Epidermal melanocyte (primary cell): ENCODE results near the gene TLR3.
"Not testable (repeated sequence)": the region's sequence is repeated elsewhere in the genome, so short reads cannot be mapped to it uniquely, and the experiment has no call there.

ENCODE experiments used
- DNase-seq: peaks from one replicate; pipeline ENCODE4 v3.0.0; 2011; ENCODE audit warnings: low spot score; ENCODE audit not compliant: insufficient read length

TLR3 gene

DNA sequence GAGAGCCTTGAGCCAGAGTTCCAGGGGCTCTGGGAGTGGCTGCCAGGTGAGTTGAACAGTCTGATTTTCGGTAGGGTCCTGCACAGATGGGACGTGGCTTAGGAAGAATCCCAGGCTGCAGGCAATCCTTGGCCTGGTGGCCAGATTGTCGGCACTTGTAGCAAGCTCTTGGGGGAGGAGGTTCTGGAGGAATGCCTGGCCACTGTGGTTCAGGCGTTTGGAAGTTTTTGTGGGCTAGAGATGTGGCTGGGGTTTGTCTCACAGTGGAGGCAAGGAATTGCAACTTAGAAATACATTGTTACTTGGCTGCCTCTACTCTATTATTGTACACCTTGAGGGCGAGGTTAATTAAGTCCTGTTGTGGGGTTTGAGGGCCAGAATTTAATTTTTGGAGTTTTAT, 21.5 kb upstream of the TLR3 start:
- DNase-seq, result not testable (repeated sequence)

DNA sequence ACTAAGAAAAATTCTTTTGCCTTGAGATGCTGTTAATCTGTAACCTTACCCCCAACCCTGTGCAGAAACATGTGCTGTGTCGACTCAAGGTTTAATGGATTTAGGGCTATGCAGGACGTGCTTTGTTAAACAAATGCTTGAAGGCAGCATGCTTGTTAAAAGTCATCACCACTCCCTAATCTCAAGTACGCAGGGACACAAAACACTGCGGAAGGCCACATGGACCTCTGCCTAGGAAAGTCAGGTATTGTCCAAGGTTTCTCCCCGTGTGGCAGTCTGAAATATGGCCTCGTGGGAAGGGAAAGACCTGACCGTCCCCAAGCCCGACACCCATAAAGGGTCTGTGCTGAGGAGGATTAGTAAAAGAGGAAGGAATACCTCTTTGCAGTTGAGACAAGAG, 18.8 kb upstream of the TLR3 start:
- DNase-seq, result not testable (repeated sequence)

GRCh38 chr4:186051096-186051495, 17.9 kb upstream of the TLR3 start:
- no peak for DNase-seq

GRCh38 chr4:186058253-186058979, 10.5 kb upstream of the TLR3 start:
- no peak for DNase-seq

- DNase-seq, result no peak
These were observed 10.0 kb upstream of the TLR3 start for GRCh38 chr4:186058980-186059316.

GRCh38 chr4:186061921-186062320, 7.0 kb upstream of the TLR3 start:
- no peak for DNase-seq

DNA sequence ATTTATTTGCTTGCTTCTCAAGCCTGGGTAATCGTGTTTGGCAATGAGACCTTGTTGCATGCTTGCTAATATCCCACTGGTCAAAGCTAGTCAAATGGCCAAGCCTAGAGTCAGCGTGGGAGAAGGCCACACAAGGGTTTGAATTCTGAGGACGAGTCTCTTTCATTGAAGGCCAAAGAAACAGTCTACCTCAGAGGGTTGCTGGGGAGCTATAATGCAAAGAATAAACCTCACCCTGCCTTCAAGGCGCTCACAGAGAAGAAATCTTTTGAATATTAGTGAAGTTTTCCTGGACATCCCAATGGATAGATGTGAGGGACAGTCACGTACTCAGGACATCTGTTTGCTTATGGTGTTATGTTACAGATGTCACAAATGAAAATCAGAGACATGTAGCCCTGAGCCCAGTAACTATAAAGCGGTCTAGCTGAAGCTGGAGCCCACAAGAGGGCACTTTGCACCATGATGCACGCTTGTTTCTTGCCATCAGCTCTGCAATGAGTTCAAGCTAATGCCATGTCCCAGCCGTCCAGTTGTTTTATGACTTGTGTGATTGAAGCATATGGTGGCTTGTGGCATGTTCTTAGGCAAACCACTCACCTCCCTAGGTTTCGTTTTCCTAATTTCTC, 1.1 kb upstream of the TLR3 start:
- DNase-seq, result peak; percentile 31

DNA sequence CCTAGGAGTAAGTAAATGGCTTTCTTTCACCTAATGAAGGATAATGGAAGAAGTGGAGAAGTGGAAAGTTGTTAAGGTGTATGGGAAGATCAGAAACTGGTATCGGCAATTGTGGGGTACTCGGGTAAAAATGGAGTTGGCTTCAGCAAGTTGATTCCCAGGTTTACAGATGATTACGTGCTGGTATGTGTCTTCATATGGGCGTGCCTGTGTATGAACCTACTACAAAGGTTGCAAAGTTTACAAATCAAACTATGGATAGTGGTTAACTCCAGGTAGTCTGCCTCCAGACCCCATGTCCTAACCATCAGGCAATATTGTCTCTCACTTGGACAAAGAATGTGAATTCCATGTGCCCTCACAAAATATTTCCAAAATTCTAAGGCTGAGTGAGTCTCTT, 773 bp downstream of the TLR3 start:
- DNase-seq, result no peak

- no peak for DNase-seq
These were observed 3.6 kb downstream of the TLR3 start for GRCh38 chr4:186072516-186072915.

DNA sequence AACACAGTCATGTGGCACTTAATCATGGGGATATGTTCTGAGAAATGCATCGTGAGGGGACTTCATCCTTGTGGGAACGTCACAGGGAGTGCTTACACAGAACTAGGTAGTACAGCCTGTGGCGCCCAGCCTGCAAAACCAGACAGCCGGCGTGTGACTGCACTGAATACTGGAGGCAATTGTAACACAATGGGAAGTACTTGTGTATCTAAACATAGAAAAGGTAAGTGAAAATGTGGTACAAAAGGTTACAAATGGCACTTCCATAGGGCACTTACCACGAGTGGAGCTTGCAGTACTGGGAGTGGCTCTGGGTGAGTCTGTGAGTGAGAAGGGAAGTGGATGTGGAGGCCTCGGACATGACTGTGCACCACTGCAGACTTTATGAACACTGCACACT, 5.2 kb downstream of the TLR3 start:
- no peak for DNase-seq

DNA sequence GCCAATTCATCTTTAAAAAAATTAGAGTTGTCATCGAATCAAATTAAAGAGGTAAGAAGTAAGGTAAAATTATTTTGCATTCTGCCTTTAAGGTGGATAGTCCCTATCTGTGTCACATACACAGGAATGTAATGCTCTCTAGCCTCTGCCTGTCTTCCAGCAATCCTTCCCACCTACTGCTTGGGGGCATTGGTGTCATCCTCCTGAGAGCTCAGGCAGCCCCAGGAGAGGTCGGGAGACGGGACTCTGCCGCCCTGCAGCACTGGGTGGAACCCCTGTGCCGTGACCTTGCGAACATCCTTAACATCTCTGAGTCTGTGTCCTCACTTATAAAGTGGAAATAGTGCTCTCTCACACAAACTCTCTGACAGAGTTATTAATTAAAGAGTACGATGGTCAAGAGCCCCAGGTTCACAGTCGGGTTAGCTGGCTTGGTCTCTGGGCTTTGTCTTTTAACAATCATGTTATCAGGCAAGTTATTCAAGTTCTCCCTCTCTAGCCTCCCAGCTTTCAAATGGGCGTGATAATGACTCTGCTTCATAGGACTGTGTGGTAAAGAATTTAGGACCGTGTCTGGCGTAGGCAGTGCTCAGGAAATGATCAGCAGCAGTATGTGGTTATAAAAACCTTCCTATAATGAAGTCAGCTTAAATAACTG, 10.2 kb downstream of the TLR3 start:
- no peak for DNase-seq

DNA sequence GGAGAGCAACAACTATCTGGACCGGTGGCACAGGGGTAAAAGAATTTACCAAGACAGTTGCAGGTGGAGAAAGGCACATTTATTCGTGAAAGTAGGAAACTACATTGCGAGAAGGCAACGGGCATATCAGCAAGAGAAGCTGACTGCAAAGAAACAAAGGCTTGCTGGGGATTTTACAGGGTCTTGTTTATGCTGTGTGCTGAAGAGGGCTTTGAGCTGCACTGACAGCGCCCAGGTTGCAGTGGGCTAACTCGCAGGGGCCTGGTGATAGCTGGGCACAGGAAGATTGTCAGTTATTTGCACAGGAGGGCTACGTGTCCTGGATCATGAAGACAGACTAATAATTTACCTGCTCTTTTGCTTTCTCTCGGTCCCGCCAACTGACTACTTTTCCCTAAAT, 10.7 kb downstream of the TLR3 start:
- no peak for DNase-seq

GRCh38 chr4:186081202-186081807, 12.3 kb downstream of the TLR3 start:
- DNase-seq, result no peak

GRCh38 chr4:186082221-186082620, 13.3 kb downstream of the TLR3 start:
- DNase-seq, result no peak

DNA sequence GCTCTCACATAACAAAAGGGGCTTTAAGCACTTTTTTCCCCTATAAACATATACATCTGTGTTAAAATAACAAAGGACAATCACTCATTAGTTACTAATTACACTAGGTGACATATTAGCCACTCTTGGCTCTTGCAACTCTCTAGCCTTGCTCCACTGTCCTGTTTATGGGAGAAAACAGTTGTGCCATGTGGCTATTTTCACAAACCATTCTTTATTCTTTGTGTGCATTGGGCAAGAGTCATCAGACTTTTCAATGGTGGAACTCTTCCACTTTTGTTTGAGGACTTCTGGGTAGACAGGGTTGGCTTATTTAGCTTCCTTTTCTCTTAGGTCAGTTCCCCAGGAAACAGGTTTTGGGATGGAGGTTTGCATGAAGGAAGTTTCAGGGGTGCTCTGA, 19.6 kb downstream of the TLR3 start:
- no peak for DNase-seq

- DNase-seq, result no peak
These were observed 23.3 kb downstream of the TLR3 start for GRCh38 chr4:186092296-186092695.

DNA sequence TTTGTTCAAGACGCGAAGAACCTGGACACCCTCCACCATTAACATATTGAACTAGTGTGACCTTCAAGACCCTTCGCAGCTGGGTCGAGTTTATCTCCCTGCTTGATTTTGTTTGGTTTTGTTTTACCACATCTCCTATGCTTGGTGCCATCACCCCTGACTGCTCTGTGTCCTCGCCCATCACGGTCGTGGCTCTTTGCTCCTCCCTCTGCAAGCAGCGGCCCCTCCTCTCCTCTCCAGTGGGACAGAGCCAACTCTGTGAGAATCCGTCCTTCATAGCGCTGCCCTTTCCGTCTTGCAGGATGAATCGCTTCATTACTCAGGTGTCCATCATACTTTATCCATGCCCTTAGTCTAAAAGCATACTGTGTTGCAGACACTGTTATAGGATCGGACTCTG, 26.4 kb downstream of the TLR3 start:
- no peak for DNase-seq

- no peak for DNase-seq
These were observed 27.8 kb downstream of the TLR3 start for GRCh38 chr4:186096681-186097165.

DNA sequence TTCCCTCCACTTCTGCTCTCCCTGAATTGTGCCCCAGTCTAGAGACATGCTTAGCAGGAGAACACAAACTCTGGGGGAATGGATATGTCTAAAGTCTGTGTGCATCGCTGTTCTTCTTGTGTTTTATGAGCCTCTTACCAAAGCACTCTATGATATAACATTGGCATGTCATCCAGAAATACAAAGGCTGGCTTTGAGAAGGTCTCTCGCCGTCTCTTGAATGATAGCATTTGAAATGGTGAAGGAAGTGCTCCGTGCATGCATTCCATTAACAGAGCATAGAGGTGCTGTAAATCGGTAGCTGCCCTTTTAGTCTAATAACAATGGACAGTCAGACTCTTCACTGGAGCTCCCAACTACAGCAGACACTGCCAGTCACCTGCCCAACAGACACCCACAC, 28.4 kb downstream of the TLR3 start:
- no peak for DNase-seq

GRCh38 chr4:186102931-186103330, 34.0 kb downstream of the TLR3 start:
- DNase-seq, result no peak

DNA sequence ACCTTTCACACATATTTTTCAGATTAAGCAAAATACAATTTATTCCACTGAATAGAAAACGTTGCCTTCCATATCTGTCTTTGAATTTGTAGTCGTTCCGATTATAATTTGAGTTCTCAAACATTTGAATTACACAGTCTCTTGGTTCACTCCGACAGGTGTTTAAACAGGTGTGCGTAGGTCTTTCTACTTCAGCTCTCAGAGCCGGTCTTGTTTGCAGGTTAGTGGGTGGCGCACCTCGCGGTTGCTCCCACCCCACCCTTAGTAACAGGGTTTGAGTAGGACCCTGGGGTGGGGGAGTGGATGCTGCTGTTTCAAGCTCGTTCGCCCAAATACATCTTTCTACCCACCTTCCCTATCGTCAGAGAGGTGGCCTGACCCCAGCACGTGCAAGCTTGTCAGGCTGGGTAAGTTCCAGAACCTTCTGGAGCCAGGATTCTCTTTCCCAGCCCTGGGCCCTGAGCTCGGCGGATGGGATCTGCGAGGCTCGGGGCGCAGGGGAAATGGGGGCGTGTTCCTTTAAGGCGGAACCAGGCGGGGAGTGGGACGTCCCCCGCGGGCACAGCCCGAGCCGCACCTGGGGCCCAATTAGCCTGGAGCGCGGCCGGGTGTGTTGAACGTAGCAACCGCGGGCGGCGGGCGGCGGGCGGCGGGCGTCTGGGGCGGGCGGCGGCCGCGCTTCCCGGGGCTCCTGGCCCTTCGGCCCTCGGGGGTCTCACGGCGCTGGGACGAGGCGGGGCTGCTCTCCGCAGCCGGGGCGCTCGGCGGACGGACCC, 35.3 kb downstream of the TLR3 start, which contains the start of gene FAM149A:
Gene FAM149A, plus strand, starts transcription at position 591 of the 776 bp plus-strand sequence.
- no peak for DNase-seq
